Kidney (tissue), 14 donors: ENCODE results near the gene MTCL1. TPM values are rescaled to one million over a fixed set of nuclear protein-coding genes. Genes with fewer than 3 reads are reported as not detected.

Experiments
- DNase-seq, 5 donors: peaks; one replicate each; pipeline ENCODE4 v3.0.0-alpha.2; 2013 to 2020
- FAIRE-seq: peaks from 2 replicates; lab custom pipeline; 2012; peaks lifted over from hg19 to GRCh38; lab: Jason Lieb, UNC
- H3K27ac ChIP-seq, 2 donors: one replicate each; pipeline ENCODE4 v1.7.0; 2013; ENCODE audit warnings: low read depth in 2 of 2, low read length in 2 of 2, inconsistent platforms in 1 of 2
- H3K27me3 ChIP-seq: one replicate; pipeline ENCODE4 v1.7.1; 2013; ENCODE audit warnings: low read length, inconsistent platforms; ENCODE audit not compliant: control insufficient read depth, insufficient read depth
- H3K36me3 ChIP-seq, 3 donors: one replicate each; pipeline versions ENCODE4 v1.7.0 to v1.7.1; 2013; ENCODE audit warnings: low read length in 3 of 3, control low read depth in 1 of 3, inconsistent platforms in 1 of 3; ENCODE audit not compliant: insufficient read depth in 3 of 3, control insufficient read depth in 2 of 3
- H3K4me1 ChIP-seq, 3 donors: one replicate each; pipeline versions ENCODE4 v1.7.0 to v1.7.1; 2013; ENCODE audit warnings: low read length in 3 of 3, inconsistent platforms in 1 of 3, low read depth in 1 of 3; ENCODE audit not compliant: control insufficient read depth in 2 of 3, insufficient read depth in 2 of 3
- H3K4me3 ChIP-seq, 3 donors: one replicate each; pipeline versions ENCODE4 v1.7.0 to v1.8.1; 2013; ENCODE audit warnings: low read length in 3 of 3, control low read depth in 1 of 3, inconsistent platforms in 1 of 3
- H3K9ac ChIP-seq, 3 donors: one replicate each; pipeline versions ENCODE4 v1.7.0 to v1.7.1; 2013; ENCODE audit warnings: low read length in 3 of 3, control low read depth in 1 of 3, inconsistent platforms in 1 of 3
- H3K9me3 ChIP-seq, 3 donors: one replicate each; pipeline versions ENCODE4 v1.7.0 to v1.7.1; 2013; ENCODE audit warnings: low read length in 3 of 3, control low read depth in 1 of 3, inconsistent platforms in 1 of 3; ENCODE audit not compliant: control insufficient read depth in 2 of 3, insufficient read depth in 1 of 3
- intact Hi-C: fragments of 100-400 bp; cut with DNase I; formaldehyde crosslinking; loops from one replicate; pipeline ENCODE4 v1.11.1; 2022
- polyA plus RNA-seq: library from polyadenylated mRNA; stranded (reverse); fragments of 350-450 nt; fragmentation: Illumina TruSeq; extraction: RNeasy Lipid Tissue Mini Kit (QIAGEN cat#74804); gene quantifications from one replicate; pipeline ENCODE4 v1.2.3, GENCODE V29; 2014; ENCODE audit warnings: low read depth, low replicate concordance; ENCODE audit not compliant: insufficient read depth
- total RNA-seq: library from RNA; stranded (reverse); fragmentation: NEBNext Ultra II Directional; extraction: Animal tissue kit (Norgen Biotek cat#: 25700); gene quantifications from one replicate; pipeline ENCODE4 v1.2.1, GENCODE V29; 2021
- TF ChIP-seq, protein P1 (sequence below): IDR thresholded peaks from 3 replicates; pipeline ENCODE4 v1.5.1; 2012; ENCODE audit warnings: mild to moderate bottlenecking, moderate library complexity, borderline replicate concordance; ENCODE audit not compliant: insufficient read depth; ENCODE audit errors: extremely low read depth
- donor health status: control.
- donor health status: control.
- donor health status: control.
- donor health status: control.
- donor health status: control.
- donor health status: DM: yes; HTN: yes; CAD: no.
- donor health status: Normal renal cell carcinoma (clear cell type).

The MTCL1 gene
- total and polyA plus RNA-seq, 2 donors from 2014 or later: 2.5 to 15.3 TPM

DNA sequence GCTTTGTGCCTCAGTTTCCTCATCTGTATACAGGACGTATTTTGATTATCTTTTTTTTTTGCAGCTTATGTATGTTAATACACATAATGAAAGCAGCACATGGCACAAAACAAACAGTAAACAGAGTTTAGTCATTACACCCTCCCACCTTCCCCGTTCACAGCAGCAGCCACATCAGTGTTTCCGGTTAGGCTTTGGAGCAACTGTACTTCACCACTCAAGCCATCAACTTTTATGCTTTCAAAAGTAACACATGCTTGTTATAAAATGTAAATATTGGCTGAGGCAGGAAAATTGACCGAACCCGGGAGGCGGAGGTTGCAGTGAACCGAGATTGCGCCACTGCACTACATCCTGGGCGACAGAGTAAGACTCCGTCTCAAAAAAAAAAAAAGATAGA, 117.3 kb downstream of the MTCL1 start:
- Histone ChIP-seq H3K9ac (no peak overlapping the region), H3K4me3 (no peak overlapping the region), H3K27me3 (no peaks in the 10 kb centered on the region), H3K27ac (no peak overlapping the region), H3K9me3 (no peaks in the 10 kb centered on the region), H3K4me1 (no peaks in the 10 kb centered on the region), H3K36me3 (no peaks in the 10 kb centered on the region)
- FAIRE-seq: no peak
- DNase-seq: no peak
- intact Hi-C loops: no loop called here
- TF ChIP-seq, protein P1, sequence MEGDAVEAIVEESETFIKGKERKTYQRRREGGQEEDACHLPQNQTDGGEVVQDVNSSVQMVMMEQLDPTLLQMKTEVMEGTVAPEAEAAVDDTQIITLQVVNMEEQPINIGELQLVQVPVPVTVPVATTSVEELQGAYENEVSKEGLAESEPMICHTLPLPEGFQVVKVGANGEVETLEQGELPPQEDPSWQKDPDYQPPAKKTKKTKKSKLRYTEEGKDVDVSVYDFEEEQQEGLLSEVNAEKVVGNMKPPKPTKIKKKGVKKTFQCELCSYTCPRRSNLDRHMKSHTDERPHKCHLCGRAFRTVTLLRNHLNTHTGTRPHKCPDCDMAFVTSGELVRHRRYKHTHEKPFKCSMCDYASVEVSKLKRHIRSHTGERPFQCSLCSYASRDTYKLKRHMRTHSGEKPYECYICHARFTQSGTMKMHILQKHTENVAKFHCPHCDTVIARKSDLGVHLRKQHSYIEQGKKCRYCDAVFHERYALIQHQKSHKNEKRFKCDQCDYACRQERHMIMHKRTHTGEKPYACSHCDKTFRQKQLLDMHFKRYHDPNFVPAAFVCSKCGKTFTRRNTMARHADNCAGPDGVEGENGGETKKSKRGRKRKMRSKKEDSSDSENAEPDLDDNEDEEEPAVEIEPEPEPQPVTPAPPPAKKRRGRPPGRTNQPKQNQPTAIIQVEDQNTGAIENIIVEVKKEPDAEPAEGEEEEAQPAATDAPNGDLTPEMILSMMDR: no peak

- Histone ChIP-seq H3K4me1 (no peaks in the 10 kb centered on the region), H3K27me3 (no peaks in the 10 kb centered on the region), H3K4me3 (no peak overlapping the region), H3K9me3 (no peaks in the 10 kb centered on the region), H3K27ac (no peak overlapping the region), H3K9ac (no peak overlapping the region), H3K36me3 (no peaks in the 10 kb centered on the region)
- FAIRE-seq (no peak), DNase-seq (no peak)
- TF ChIP-seq, protein P1: no peak
- intact Hi-C loops: no loop called here
Measured at GRCh38 chr18:8823530-8823929, 118.2 kb downstream of the MTCL1 start.

GRCh38 chr18:8824846-8825245, 119.5 kb downstream of the MTCL1 start:
- Histone ChIP-seq H3K9me3 (no peaks in the 10 kb centered on the region), H3K36me3 (no peaks in the 10 kb centered on the region), H3K27me3 (no peaks in the 10 kb centered on the region), H3K4me1 (no peaks in the 10 kb centered on the region), H3K9ac (no peak overlapping the region), H3K4me3 (no peak overlapping the region), H3K27ac (no peak overlapping the region)
- intact Hi-C loops: no loop called here
- FAIRE-seq (no peak), DNase-seq (no peak)
- TF ChIP-seq, protein P1: no peak

DNA sequence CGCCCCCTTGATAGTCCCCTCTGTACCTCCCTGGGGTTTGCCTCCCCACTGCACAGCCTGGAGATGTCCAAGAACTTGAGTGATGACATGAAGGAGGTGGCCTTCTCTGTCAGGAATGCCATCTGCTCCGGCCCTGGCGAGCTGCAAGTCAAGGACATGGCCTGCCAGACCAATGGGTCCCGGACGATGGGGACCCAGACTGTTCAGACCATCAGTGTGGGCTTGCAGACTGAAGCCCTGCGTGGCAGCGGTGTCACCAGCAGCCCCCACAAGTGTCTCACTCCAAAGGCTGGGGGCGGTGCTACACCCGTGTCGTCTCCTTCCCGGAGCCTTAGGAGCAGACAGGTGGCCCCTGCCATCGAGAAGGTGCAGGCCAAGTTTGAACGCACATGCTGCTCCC, 119.9 kb downstream of the MTCL1 start:
- no peak overlapping the region for H3K9ac ChIP-seq
- H3K4me3 ChIP-seq: no peak overlapping the region
- no peaks in the 10 kb centered on the region for H3K36me3 ChIP-seq
- intact Hi-C loops: no loop called here
- FAIRE-seq (no peak), DNase-seq (no peak)
- H3K4me1 ChIP-seq: no peaks in the 10 kb centered on the region
- H3K27me3 ChIP-seq: no peaks in the 10 kb centered on the region
- H3K9me3 ChIP-seq: no peaks in the 10 kb centered on the region
- TF ChIP-seq, protein P1: no peak
- H3K27ac ChIP-seq: no peak overlapping the region
